SKM-1 treated with dmso at 0.1 percent for 144 hours (cell line): ENCODE data around the gene KIF26B.

Source experiments
- DNase-seq: peaks from one replicate; lab custom pipeline; 2025; ENCODE audit not compliant: unreplicated experiment; lab: John Stamatoyannopoulos, UW

KIF26B gene

GRCh38 chr1:245270972-245271371, 116.2 kb downstream of the KIF26B start:
- no peak for DNase-seq

GRCh38 chr1:245272676-245273075, 117.9 kb downstream of the KIF26B start:
- no peak for DNase-seq

GRCh38 chr1:245276445-245276844, 121.7 kb downstream of the KIF26B start:
- DNase-seq = no peak

- DNase-seq = no peak
Measured at GRCh38 chr1:245277276-245277675, 122.5 kb downstream of the KIF26B start.

- DNase-seq = no peak
Measured at GRCh38 chr1:245278846-245279245, 124.1 kb downstream of the KIF26B start.

GRCh38 chr1:245279346-245279745, 124.6 kb downstream of the KIF26B start:
- DNase-seq = no peak

- DNase-seq = no peak
Measured at GRCh38 chr1:245283001-245283400, 128.2 kb downstream of the KIF26B start.

GRCh38 chr1:245285168-245285567, 130.4 kb downstream of the KIF26B start:
- no peak for DNase-seq

- DNase-seq = no peak
Measured at GRCh38 chr1:245288796-245289195, 134.0 kb downstream of the KIF26B start.

GRCh38 chr1:245290836-245291235, 136.1 kb downstream of the KIF26B start:
- no peak for DNase-seq

- DNase-seq = no peak
Measured at GRCh38 chr1:245291351-245291750, 136.6 kb downstream of the KIF26B start.

GRCh38 chr1:245292141-245292540, 137.4 kb downstream of the KIF26B start:
- DNase-seq = no peak

- no peak for DNase-seq
Measured at GRCh38 chr1:245292553-245292952, 137.8 kb downstream of the KIF26B start.

GRCh38 chr1:245294020-245294419, 139.2 kb downstream of the KIF26B start:
- DNase-seq = no peak

GRCh38 chr1:245298781-245299180, 144.0 kb downstream of the KIF26B start:
- no peak for DNase-seq

GRCh38 chr1:245301162-245301580, 146.4 kb downstream of the KIF26B start:
- DNase-seq = no peak

- DNase-seq = no peak
Measured at GRCh38 chr1:245301921-245302320, 147.1 kb downstream of the KIF26B start.

- DNase-seq = no peak
Measured at GRCh38 chr1:245304698-245305097, 149.9 kb downstream of the KIF26B start.

- DNase-seq = no peak
Measured at GRCh38 chr1:245306020-245306419, 151.2 kb downstream of the KIF26B start.

- no peak for DNase-seq
Measured at GRCh38 chr1:245306628-245307410, 152.0 kb downstream of the KIF26B start.

- peak; percentile 97 for DNase-seq
Measured at GRCh38 chr1:245310571-245311531, 156.1 kb downstream of the KIF26B start.
